Pons (tissue), 1 donor: ENCODE results near the gene IL1R1.
"Not testable (repeated sequence)": the region's sequence is repeated elsewhere in the genome, so short reads cannot be mapped to it uniquely, and the experiment has no call there.

ENCODE experiments used
- DNase-seq: peaks from one replicate; pipeline ENCODE4 v3.0.0-alpha.2; 2016; ENCODE audit warnings: low spot score

IL1R1 gene

GRCh38 chr2:102141970-102142828 is at the start of gene IL1R1:
Gene IL1R1, plus strand, starts transcription at chr2:102142746. Its CDS starts 14,979 bp downstream, at chr2:102157725.
- no peak for DNase-seq

- DNase-seq = no peak
Measured at GRCh38 chr2:102093662-102094061, 48.9 kb upstream of the IL1R1 start.

GRCh38 chr2:102094917-102095316 is 47.6 kb upstream of the IL1R1 start:
- no peak for DNase-seq

- no peak for DNase-seq
Measured at GRCh38 chr2:102096103-102096502, 46.4 kb upstream of the IL1R1 start.

- DNase-seq = no peak
Measured at GRCh38 chr2:102098756-102099155, 43.8 kb upstream of the IL1R1 start.

GRCh38 chr2:102099536-102100298 is 42.8 kb upstream of the IL1R1 start:
- DNase-seq = no peak

- no peak for DNase-seq
Measured at GRCh38 chr2:102100371-102101096, 42.0 kb upstream of the IL1R1 start.

GRCh38 chr2:102101097-102101848 is 41.3 kb upstream of the IL1R1 start:
- DNase-seq = no peak

GRCh38 chr2:102101849-102102635 is 40.5 kb upstream of the IL1R1 start:
- no peak for DNase-seq

- DNase-seq = not testable (repeated sequence)
Measured at GRCh38 chr2:102102636-102102948, 40.0 kb upstream of the IL1R1 start.

GRCh38 chr2:102103284-102103683 is 39.3 kb upstream of the IL1R1 start:
- DNase-seq = no peak

- peak; percentile 4 for DNase-seq
Measured at GRCh38 chr2:102103992-102104871, 38.3 kb upstream of the IL1R1 start.

- no peak for DNase-seq
Measured at GRCh38 chr2:102106133-102106556, 36.4 kb upstream of the IL1R1 start.

GRCh38 chr2:102106813-102107740 is 35.5 kb upstream of the IL1R1 start:
- DNase-seq = not testable (repeated sequence)

GRCh38 chr2:102107741-102108070 is 34.8 kb upstream of the IL1R1 start:
- DNase-seq = no peak

GRCh38 chr2:102109016-102109415 is 33.5 kb upstream of the IL1R1 start:
- DNase-seq = no peak

- DNase-seq = no peak
Measured at GRCh38 chr2:102110171-102110570, 32.4 kb upstream of the IL1R1 start.

GRCh38 chr2:102110596-102111334 is 31.8 kb upstream of the IL1R1 start:
- DNase-seq = no peak
